Fibroblast of lung (primary cell): ENCODE data around the gene TP53BP1. TPM values are rescaled to one million over a fixed set of nuclear protein-coding genes. Genes with fewer than 3 reads are reported as not detected.
A peak's percentile ranks its signal among the peaks of the same experiment; 100 is the strongest.

ENCODE experiments used
- DNase-seq, 2 donors: peaks; one replicate each; pipeline versions ENCODE4 v3.0.0 to v3.0.0-alpha.2; 2010; ENCODE audit warnings: low read depth in 2 of 2
- H2AFZ ChIP-seq: 2 replicates; pipeline ENCODE4 v1.5.1; 2012; ENCODE audit warnings: low read length, control low read depth, inconsistent platforms
- H3K27ac ChIP-seq: 2 replicates; pipeline ENCODE4 v1.5.1; 2011; ENCODE audit warnings: low read length, control low read depth; ENCODE audit not compliant: insufficient read depth
- H3K27me3 ChIP-seq: 2 replicates; pipeline ENCODE4 v1.5.1; 2011; ENCODE audit warnings: mild to moderate bottlenecking, low read length; ENCODE audit not compliant: control insufficient read depth, insufficient read depth
- H3K36me3 ChIP-seq: 2 replicates; pipeline ENCODE4 v1.5.1; 2011; ENCODE audit warnings: low read length; ENCODE audit not compliant: control insufficient read depth, insufficient read depth
- H3K4me1 ChIP-seq: 2 replicates; pipeline ENCODE4 v1.5.1; 2011; ENCODE audit warnings: low read length; ENCODE audit not compliant: control insufficient read depth, insufficient read depth; ENCODE audit errors: extremely low read depth
- H3K4me2 ChIP-seq: 2 replicates; pipeline ENCODE4 v1.5.1; 2011; ENCODE audit warnings: low read length, control low read depth; ENCODE audit not compliant: insufficient read depth; ENCODE audit errors: extremely low read depth
- H3K4me3 ChIP-seq, 4 experiments: fragments of 200-600 bp in 1 of 4; sonication (generic) in 1 of 4; replicated peaks in 1 of 4; 2 replicates each; pipeline ENCODE4 v1.5.1; 2011 to 2016; ENCODE audit warnings: low read length in 4 of 4, low read depth in 3 of 4, mild to moderate bottlenecking in 3 of 4, control low read depth in 2 of 4, inconsistent platforms in 1 of 4, mixed read lengths in 1 of 4; ENCODE audit not compliant: insufficient read depth in 1 of 4; ENCODE audit errors: control extremely low read depth in 1 of 4
- H3K79me2 ChIP-seq: 2 replicates; pipeline ENCODE4 v1.5.1; 2012; ENCODE audit warnings: mild to moderate bottlenecking, low read length, inconsistent platforms; ENCODE audit not compliant: control insufficient read depth, insufficient read depth
- H3K9ac ChIP-seq: 2 replicates; pipeline ENCODE4 v1.5.1; 2011; ENCODE audit warnings: mild to moderate bottlenecking, low read length, control low read depth; ENCODE audit not compliant: insufficient read depth
- H3K9me3 ChIP-seq: 2 replicates; pipeline ENCODE4 v1.5.1; 2012; ENCODE audit warnings: low read depth, low read length; ENCODE audit not compliant: control insufficient read depth, insufficient read depth
- H4K20me1 ChIP-seq: 2 replicates; pipeline ENCODE4 v1.5.1; 2011; ENCODE audit warnings: low read length; ENCODE audit not compliant: control insufficient read depth, insufficient read depth; ENCODE audit errors: extremely low read depth
- EZH2 ChIP-seq: IDR thresholded peaks from 2 replicates; pipeline ENCODE4 v1.5.1; 2012; ENCODE audit warnings: low read length, control low read depth, mild to moderate bottlenecking; ENCODE audit errors: missing control alignments
- polyA plus RNA-seq, 2 donors: library from polyadenylated mRNA; depleted of rRNA in 1 of 2; stranded (reverse) in 1 of 2; unstranded in 1 of 2; fragments of >200 nt; gene quantifications; 2 replicates each; pipeline ENCODE4 v1.2.1, GENCODE V29; 2011 to 2012; ENCODE audit warnings: missing spikeins in 1 of 2
- total RNA-seq: library from RNA; depleted of rRNA; stranded (reverse); fragments of >200 nt; gene quantifications from 2 replicates; pipeline ENCODE4 v1.2.1, GENCODE V29; 2014
- TF ChIP-seq, protein P1 (sequence below), 2 donors: IDR thresholded peaks in 1 of 2; conservative IDR thresholded peaks in 1 of 2; 1 replicate in 1 of 2; 2 replicates in 1 of 2; pipeline ENCODE4 v1.5.1; 2011 to 2012; ENCODE audit warnings: low read length in 2 of 2, control low read depth in 1 of 2, inconsistent platforms in 1 of 2, low read depth in 1 of 2, mild to moderate bottlenecking in 1 of 2

The TP53BP1 gene
- total and polyA plus RNA-seq, 2 donors (not counting 1 experiment from before 2014, with no cell fraction given), result 38.8 to 132 TPM

DNA sequence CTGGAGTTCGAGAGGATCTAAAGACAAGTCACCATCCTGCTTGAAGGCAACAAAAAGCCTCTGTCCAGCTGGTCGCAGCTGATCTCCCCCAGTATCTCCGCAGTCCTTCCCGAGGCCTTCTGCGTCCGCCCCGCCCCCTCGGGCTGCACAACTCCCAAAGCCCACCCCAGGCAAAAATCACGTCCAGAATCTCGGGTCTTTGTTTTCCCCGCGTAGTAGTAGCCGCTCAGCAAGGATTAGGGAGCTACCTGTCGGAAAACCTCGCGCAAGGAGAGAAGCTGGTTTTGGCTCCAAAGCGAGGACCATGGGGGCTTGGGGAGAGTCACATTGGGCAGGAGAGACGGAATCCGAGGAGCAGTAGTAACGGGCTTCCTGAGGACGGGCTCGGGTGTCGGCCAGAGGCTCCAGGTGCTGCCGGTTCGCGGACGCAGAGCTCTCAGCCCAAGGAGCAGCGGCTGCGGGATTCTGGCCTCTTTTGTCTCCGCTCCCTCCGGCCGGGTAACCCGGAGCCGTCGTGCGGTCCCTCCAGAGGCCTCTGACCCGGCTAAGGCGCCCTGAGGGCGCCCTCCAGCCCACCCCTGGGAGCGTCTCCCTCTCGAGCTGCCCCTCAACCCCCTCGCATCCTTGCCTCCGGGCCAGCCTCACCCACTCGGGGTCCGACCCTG is 122.5 kb downstream of the TP53BP1 start:
- Histone ChIP-seq H3K79me2 (peaks cover 18% of the 10 kb centered on the region), H3K27me3 (no peaks in the 10 kb centered on the region), H2AFZ (peak overlapping the region; percentile 92), H3K36me3 (no peaks in the 10 kb centered on the region), H3K4me3 (peak overlapping the region; percentile 64 to 89 (median 74)), H3K4me2 (peak overlapping the region; percentile 94), H3K4me1 (peaks cover 7% of the 10 kb centered on the region), H3K9me3 (no peaks in the 10 kb centered on the region), H4K20me1 (no peaks in the 10 kb centered on the region), H3K27ac (peak overlapping the region; percentile 62), H3K9ac (peak overlapping the region; percentile 76)
- TF ChIP-seq EZH2, result no peak
- TF ChIP-seq, protein P1, sequence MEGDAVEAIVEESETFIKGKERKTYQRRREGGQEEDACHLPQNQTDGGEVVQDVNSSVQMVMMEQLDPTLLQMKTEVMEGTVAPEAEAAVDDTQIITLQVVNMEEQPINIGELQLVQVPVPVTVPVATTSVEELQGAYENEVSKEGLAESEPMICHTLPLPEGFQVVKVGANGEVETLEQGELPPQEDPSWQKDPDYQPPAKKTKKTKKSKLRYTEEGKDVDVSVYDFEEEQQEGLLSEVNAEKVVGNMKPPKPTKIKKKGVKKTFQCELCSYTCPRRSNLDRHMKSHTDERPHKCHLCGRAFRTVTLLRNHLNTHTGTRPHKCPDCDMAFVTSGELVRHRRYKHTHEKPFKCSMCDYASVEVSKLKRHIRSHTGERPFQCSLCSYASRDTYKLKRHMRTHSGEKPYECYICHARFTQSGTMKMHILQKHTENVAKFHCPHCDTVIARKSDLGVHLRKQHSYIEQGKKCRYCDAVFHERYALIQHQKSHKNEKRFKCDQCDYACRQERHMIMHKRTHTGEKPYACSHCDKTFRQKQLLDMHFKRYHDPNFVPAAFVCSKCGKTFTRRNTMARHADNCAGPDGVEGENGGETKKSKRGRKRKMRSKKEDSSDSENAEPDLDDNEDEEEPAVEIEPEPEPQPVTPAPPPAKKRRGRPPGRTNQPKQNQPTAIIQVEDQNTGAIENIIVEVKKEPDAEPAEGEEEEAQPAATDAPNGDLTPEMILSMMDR (conservative IDR thresholded peaks at IDR 0.05 in 1 of 2, IDR thresholded peaks at IDR 0.05 in 1 of 2; ENCODE audit: low read depth in 1 of 2, low read length in 2 of 2), result no peak
- DNase-seq, result peak; percentile 36

DNA sequence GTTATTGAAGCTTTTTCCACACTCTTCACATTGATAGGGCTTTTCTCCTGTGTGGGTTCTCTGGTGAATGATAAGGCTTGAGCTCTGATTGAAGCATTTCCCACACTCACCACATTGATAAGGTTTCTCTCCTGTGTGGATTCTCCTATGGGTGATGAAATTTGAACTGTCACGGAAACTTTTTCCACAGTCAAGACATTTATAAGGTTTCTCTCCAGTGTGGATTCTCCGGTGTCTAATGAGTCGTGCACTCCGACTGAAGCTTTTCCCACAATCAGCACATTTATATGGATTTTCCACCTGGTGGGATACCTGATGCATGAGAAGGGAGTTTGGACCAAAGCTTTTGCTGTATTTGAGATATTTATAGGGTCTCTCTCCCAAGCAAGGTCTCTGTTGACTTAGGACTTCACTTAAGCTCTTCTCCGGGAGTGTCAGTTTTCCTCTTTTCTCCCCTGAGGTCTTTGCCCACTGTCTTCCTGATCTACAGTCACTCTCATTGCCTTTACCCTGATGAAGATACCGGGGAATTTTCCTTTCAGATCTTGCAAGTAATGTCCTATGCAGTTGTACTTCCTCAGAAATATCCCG is 131.5 kb downstream of the TP53BP1 start:
- no peak overlapping the region for H3K27ac ChIP-seq
- H3K4me2 ChIP-seq, result no peak overlapping the region
- H3K4me1 ChIP-seq, result no peaks in the 10 kb centered on the region
- peak; percentile 5 to 23 for DNase-seq
- no peaks in the 10 kb centered on the region for H4K20me1 ChIP-seq
- no peak overlapping the region for H2AFZ ChIP-seq
- peaks cover 5% of the 10 kb centered on the region for H3K9me3 ChIP-seq
- no peaks in the 10 kb centered on the region for H3K79me2 ChIP-seq
- H3K4me3 ChIP-seq, result no peak overlapping the region
- no peak overlapping the region for H3K9ac ChIP-seq
- no peaks in the 10 kb centered on the region for H3K27me3 ChIP-seq
- TF ChIP-seq, protein P1 (conservative IDR thresholded peaks at IDR 0.05 in 1 of 2, IDR thresholded peaks at IDR 0.05 in 1 of 2; ENCODE audit: low read depth in 1 of 2, low read length in 2 of 2), result no peak
- TF ChIP-seq EZH2, result no peak
- H3K36me3 ChIP-seq, result peaks cover 6% of the 10 kb centered on the region

DNA sequence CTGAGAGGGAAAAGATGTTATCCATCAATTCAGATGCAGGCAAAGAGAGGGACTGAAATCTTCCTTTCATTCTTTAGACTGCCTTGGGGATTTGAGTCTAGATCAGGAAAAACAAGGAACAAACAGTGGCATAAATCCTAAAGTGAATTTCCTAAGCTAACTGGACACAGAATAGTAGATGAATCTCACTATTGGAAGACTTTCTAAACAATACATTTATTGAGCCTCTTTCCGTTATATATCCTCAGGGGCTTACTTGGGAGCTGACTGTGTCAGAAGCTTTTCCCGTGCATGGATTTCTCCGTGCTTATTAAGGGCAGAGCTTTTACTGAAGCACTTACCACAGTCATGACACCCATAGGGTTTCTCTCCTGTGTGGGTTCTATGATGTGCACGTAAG is 132.1 kb downstream of the TP53BP1 start:
- Histone ChIP-seq H4K20me1 (no peaks in the 10 kb centered on the region), H3K9ac (no peak overlapping the region), H3K27ac (no peak overlapping the region), H3K4me3 (no peak overlapping the region), H3K4me2 (no peak overlapping the region), H3K79me2 (no peaks in the 10 kb centered on the region), H3K9me3 (peaks cover 5% of the 10 kb centered on the region), H2AFZ (no peak overlapping the region), H3K36me3 (peaks cover 6% of the 10 kb centered on the region), H3K27me3 (no peaks in the 10 kb centered on the region), H3K4me1 (no peaks in the 10 kb centered on the region)
- DNase-seq, result no peak
- TF ChIP-seq EZH2, result no peak

Other genes starting within 250 kb of the TP53BP1 start
- under 0.01 TPM in 1 of 2 replicates, not detected in the other for gene TGM5, start 226.2 kb downstream of the TP53BP1 start, total RNA-seq
- 0.03 TPM in 1 of 2 replicates, not detected in the other for gene TGM5, start 226.2 kb downstream of the TP53BP1 start, polyA plus RNA-seq
- gene TGM7, start 190.9 kb downstream of the TP53BP1 start, total RNA-seq, result not detected in 2 replicates
- gene TGM7, start 190.9 kb downstream of the TP53BP1 start, polyA plus RNA-seq, result not detected in 2 replicates
- 4.8 and 7.2 TPM in 2 replicates for gene LCMT2, start 162.6 kb downstream of the TP53BP1 start, total RNA-seq
- 12.5 and 14.9 TPM in 2 replicates for gene LCMT2, start 162.6 kb downstream of the TP53BP1 start, polyA plus RNA-seq
- gene ZSCAN29, start 122.1 kb downstream of the TP53BP1 start, total RNA-seq, result 29.8 and 31.9 TPM in 2 replicates
- gene ZSCAN29, start 122.1 kb downstream of the TP53BP1 start, polyA plus RNA-seq, result 6.2 and 6.5 TPM in 2 replicates
- gene TUBGCP4, start 122.1 kb downstream of the TP53BP1 start, total RNA-seq, result 10.5 and 17.2 TPM in 2 replicates
- gene TUBGCP4, start 122.1 kb downstream of the TP53BP1 start, polyA plus RNA-seq, result 8.3 and 10.4 TPM in 2 replicates
- 70.4 and 201 TPM in 2 replicates for gene MAP1A, start 24.5 kb upstream of the TP53BP1 start, total RNA-seq
- gene MAP1A, start 24.5 kb upstream of the TP53BP1 start, polyA plus RNA-seq, result 51.2 and 66.1 TPM in 2 replicates
- 27.0 and 40.8 TPM in 2 replicates for gene PPIP5K1, start 97.1 kb upstream of the TP53BP1 start, total RNA-seq
- gene PPIP5K1, start 97.1 kb upstream of the TP53BP1 start, polyA plus RNA-seq, result 19.6 and 21.2 TPM in 2 replicates
- not detected in 2 replicates for gene CKMT1B, start 100.9 kb upstream of the TP53BP1 start, total RNA-seq
- gene CKMT1B, start 100.9 kb upstream of the TP53BP1 start, polyA plus RNA-seq, result 0.03 TPM in 1 of 2 replicates, not detected in the other
- under 0.01 and 0.17 TPM in 2 replicates for gene STRC, start 125.6 kb upstream of the TP53BP1 start, total RNA-seq
- not detected in 2 replicates for gene STRC, start 125.6 kb upstream of the TP53BP1 start, polyA plus RNA-seq
- 1.0 and 2.3 TPM in 2 replicates for gene CATSPER2, start 155.7 kb upstream of the TP53BP1 start, total RNA-seq
- gene CATSPER2, start 155.7 kb upstream of the TP53BP1 start, polyA plus RNA-seq, result 0.84 and 0.85 TPM in 2 replicates
- gene CKMT1A, start 200.7 kb upstream of the TP53BP1 start, total RNA-seq, result not detected in 2 replicates
- 0.03 TPM in 1 of 2 replicates, not detected in the other for gene CKMT1A, start 200.7 kb upstream of the TP53BP1 start, polyA plus RNA-seq